ENCODE measurements around the gene CAGE1. TPM values are rescaled to one million over a fixed set of nuclear protein-coding genes. Genes with fewer than 3 reads are reported as not detected.

The CAGE1 gene
- total RNA-seq, 3 donors from 2014 or later: 0.09 TPM; not detected in 2

DNA sequence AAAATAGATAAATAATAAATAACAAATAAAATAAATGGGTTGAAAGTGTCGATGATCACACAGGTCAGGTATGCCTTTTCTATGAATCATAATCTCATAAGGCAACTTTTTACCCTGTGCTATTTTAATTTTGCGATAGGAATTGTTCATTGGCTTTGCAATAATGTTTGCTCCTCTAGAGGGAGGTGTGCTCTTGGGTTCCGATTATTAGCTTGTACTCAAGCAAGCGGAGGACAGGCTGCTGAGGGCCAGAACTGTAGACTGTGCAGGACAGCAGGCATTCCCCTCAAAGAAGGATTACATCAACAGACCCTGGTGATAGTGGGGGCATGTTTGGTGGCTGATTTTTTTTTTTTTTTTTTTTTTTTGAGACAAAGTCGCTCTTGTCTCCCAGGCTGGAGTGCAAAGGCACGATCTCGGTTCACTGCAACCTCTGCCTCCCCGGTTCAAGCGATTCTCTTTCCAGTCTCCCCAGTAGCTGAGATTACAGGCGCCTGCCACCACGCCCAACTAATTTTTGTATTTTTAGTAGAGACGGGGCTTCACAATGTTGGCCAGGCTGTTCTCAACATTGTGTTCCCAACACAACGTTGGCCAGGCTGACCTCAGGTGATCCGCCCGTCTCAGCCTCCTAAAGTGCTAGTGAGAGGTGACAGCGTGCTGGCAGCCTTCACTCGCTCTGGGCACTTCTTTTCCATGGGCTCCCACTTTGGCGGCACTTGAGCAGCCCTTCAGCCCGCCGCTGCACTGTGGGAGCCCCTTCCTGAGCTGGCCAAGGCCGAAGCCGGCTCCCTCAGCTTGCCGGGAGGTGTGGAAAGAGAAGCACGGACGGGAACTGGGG lies 35.6 kb upstream of the CAGE1 start:
- DNase-seq: peak in 1 of 3 donors; percentile 60
- intact Hi-C loops (cut with DNase I, micrococcal nuclease): loop anchor here in 1 of 2 donors (10.0 kb wide), 1 partner anchor 190 kb away; no protein-coding TSS in a partner anchor
- H3K9me3 ChIP-seq: no peaks in the 10 kb centered on the region
- H3K4me3 ChIP-seq: no peak overlapping the region
- H3K36me3 ChIP-seq (ENCODE audit: low read depth): no peaks in the 10 kb centered on the region
- TF ChIP-seq, protein P1, sequence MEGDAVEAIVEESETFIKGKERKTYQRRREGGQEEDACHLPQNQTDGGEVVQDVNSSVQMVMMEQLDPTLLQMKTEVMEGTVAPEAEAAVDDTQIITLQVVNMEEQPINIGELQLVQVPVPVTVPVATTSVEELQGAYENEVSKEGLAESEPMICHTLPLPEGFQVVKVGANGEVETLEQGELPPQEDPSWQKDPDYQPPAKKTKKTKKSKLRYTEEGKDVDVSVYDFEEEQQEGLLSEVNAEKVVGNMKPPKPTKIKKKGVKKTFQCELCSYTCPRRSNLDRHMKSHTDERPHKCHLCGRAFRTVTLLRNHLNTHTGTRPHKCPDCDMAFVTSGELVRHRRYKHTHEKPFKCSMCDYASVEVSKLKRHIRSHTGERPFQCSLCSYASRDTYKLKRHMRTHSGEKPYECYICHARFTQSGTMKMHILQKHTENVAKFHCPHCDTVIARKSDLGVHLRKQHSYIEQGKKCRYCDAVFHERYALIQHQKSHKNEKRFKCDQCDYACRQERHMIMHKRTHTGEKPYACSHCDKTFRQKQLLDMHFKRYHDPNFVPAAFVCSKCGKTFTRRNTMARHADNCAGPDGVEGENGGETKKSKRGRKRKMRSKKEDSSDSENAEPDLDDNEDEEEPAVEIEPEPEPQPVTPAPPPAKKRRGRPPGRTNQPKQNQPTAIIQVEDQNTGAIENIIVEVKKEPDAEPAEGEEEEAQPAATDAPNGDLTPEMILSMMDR (IDR thresholded peaks at IDR 0.05): no peak
- ATAC-seq: peak; percentile 94
- no peaks in the 10 kb centered on the region for H3K4me1 ChIP-seq (ENCODE audit: low read depth)

DNA sequence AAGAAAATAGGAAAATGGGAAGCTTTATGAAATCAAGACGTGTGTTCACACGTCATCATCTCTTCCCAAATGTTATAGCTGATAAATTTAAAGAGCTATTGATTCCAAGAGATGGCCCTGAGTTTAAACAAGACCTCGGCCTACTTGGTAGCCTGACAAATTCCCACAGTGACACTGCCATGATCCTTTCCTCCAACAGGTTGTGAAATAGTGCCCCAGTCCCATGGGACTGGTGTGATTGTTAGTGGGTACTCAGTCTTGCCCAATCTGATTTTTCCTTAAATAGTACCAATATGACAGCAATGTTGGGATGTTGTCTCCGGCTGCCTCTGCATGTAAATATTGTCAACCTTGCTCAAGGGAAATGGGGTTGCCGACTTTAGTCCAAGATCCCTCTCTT lies 34.5 kb upstream of the CAGE1 start:
- Histone ChIP-seq H3K9me3 (no peaks in the 10 kb centered on the region), H3K4me1 (ENCODE audit: low read depth) (no peaks in the 10 kb centered on the region), H3K36me3 (ENCODE audit: low read depth) (no peaks in the 10 kb centered on the region), H3K4me3 (no peak overlapping the region)
- DNase-seq (no peak), ATAC-seq (no peak)
- intact Hi-C loops (cut with DNase I, micrococcal nuclease): loop anchor here in 1 of 2 donors (10.0 kb wide), 1 partner anchor 191 kb away; no protein-coding TSS in a partner anchor
- TF ChIP-seq, protein P1 (IDR thresholded peaks at IDR 0.05): no peak

DNA sequence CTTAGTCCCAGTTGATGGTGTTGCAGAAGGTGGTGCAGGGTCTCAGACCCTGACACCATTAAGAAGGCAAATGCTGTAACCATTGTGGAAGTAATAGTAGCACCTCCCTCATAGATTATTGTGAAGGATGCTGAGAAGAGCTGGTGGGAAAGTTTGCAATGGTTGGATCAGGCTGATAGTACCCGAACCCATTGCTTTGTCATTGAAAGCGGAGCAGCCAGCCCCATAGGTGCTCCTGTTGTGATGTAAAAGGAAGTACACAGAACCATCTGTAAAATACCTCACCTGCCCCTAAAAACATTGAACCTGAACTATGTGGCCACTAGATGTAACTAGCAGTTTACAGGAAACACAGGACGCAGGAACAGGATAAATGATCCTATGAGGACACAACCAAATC lies 31.5 kb upstream of the CAGE1 start:
- TF ChIP-seq, protein P1 (IDR thresholded peaks at IDR 0.05): no peak
- Histone ChIP-seq H3K9me3 (no peaks in the 10 kb centered on the region), H3K36me3 (ENCODE audit: low read depth) (no peaks in the 10 kb centered on the region), H3K4me3 (no peak overlapping the region), H3K4me1 (ENCODE audit: low read depth) (no peaks in the 10 kb centered on the region)
- no peak for DNase-seq
- intact Hi-C loops (cut with DNase I, micrococcal nuclease): loop anchor here in 1 of 2 donors (10.0 kb wide), 1 partner anchor 194 kb away; no protein-coding TSS in a partner anchor
- ATAC-seq: no peak

DNA sequence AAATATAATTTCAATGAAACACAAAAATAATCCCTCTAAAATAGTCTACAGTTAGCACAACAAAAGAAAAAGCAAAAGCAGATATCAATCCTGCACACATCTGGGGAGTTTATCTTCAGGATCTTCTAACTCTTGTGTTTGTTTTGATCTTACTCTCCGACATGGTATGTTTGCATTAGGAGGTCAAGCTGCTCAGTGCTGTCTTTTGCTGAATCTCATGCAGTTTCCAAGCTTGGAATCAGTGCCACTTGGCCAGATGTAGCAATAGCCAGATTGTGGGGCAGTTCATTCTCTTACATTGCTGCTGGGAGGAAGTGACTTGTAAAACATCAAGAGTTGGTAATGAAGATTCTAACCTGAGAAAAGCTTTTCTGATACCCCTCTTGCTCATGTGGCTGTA lies 29.5 kb upstream of the CAGE1 start:
- no peaks in the 10 kb centered on the region for H3K36me3 ChIP-seq (ENCODE audit: low read depth)
- intact Hi-C loops (cut with DNase I, micrococcal nuclease): no loop called here
- ATAC-seq (no peak), DNase-seq (no peak)
- TF ChIP-seq, protein P1 (IDR thresholded peaks at IDR 0.05): no peak
- no peaks in the 10 kb centered on the region for H3K9me3 ChIP-seq
- H3K4me3 ChIP-seq: no peak overlapping the region
- H3K4me1 ChIP-seq (ENCODE audit: low read depth): peaks cover 2% of the 10 kb centered on the region

DNA sequence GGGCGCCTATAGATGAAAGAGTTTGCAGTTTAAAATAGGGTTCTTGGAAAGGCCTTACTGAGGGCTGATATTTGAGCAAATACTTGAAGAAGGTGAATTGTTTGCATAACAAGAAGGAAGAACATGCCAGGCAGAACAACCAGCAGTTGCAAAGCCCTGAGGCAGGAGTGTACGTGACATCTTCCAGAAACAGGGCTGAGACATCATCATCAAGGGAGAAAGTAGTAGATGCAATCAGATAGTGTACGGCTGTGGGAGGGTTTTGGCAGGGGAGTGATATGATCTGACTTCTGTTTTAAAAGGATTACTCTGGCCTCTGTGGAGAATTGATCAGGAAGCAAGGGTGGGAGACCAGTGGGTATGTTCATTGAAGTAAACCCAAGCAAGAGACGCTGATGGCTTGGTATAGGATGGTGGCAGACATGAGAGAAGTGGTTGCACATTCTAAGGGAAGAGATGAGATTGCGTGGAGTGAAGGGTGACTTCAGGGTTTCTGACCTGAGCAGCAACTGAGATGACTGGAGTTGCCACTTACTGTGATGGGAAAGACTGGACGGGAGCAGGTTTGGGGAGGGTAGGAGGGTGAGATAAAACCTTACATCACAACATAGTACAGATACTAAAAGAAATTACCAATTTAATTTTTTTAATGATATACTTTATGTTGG lies 28.8 kb upstream of the CAGE1 start:
- Histone ChIP-seq H3K36me3 (ENCODE audit: low read depth) (no peaks in the 10 kb centered on the region), H3K9me3 (no peaks in the 10 kb centered on the region), H3K4me1 (ENCODE audit: low read depth) (peaks cover 9% of the 10 kb centered on the region), H3K4me3 (no peak overlapping the region)
- TF ChIP-seq, protein P1 (IDR thresholded peaks at IDR 0.05): no peak
- intact Hi-C loops (cut with DNase I, micrococcal nuclease): no loop called here
- DNase-seq (no peak), ATAC-seq (no peak)

Data from mucosa of descending colon (tissue), 3 donors.